ENCODE measurements around the gene FIBCD1. TPM values are rescaled to one million over a fixed set of nuclear protein-coding genes. Genes with fewer than 3 reads are reported as not detected.

The FIBCD1 gene
- total RNA-seq, 4 donors from 2014 or later, result not detected

DNA sequence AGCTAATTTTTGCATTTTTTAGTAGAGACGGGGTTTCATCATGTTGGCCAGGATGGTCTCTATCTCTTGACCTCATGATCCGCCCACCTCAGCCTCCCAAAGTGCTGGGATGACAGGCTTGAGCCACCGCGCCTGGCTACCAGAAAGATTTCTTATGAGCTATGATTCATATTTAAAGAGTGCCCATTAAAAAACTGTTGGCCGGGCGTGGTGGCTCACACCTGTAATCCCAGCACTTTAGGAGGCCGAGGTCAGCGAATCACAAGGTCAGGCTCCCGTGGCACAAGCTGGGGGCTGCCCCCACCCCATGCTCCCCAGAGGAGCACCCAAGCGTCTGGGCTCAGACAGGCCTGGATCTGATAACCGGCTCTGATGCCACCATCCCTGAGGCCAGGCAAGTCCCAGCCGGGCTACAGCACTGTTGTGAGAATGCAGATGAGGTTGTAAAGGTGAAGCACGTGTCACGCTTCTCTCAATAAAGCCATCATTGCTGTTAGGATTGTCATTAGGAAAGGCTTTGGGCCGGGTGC, 56.3 kb downstream of the FIBCD1 start:
- TF ChIP-seq POLR2AphosphoS5 (IDR thresholded peaks at IDR 0.05) (no peak), EP300 (IDR thresholded peaks at IDR 0.05) (no peak), POLR2A (IDR thresholded peaks at IDR 0.05) (no peak)

DNA sequence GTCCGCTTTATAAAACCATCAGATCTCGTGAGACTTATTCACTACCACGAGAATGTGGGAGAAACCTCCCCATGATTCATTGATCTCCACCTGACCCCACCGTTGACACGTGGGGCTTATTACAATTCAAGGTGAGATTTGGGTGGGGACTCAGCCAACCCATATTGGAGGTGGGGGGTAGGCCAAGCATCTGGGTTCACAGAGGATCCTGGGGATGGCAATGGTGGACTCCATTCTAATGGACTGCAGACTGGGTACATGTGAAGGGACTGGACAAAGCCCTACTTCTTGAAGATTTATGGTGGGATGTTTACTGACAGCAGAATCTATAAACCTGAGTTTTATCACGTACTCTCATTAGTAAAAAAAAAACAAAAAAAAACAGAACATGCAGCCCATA, 57.5 kb downstream of the FIBCD1 start:
- TF ChIP-seq, protein P1, sequence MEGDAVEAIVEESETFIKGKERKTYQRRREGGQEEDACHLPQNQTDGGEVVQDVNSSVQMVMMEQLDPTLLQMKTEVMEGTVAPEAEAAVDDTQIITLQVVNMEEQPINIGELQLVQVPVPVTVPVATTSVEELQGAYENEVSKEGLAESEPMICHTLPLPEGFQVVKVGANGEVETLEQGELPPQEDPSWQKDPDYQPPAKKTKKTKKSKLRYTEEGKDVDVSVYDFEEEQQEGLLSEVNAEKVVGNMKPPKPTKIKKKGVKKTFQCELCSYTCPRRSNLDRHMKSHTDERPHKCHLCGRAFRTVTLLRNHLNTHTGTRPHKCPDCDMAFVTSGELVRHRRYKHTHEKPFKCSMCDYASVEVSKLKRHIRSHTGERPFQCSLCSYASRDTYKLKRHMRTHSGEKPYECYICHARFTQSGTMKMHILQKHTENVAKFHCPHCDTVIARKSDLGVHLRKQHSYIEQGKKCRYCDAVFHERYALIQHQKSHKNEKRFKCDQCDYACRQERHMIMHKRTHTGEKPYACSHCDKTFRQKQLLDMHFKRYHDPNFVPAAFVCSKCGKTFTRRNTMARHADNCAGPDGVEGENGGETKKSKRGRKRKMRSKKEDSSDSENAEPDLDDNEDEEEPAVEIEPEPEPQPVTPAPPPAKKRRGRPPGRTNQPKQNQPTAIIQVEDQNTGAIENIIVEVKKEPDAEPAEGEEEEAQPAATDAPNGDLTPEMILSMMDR (IDR thresholded peaks at IDR 0.05), result no peak
- TF ChIP-seq EP300 (IDR thresholded peaks at IDR 0.05), result no peak
- no peak for TF ChIP-seq POLR2A (IDR thresholded peaks at IDR 0.05)
- no peak for TF ChIP-seq POLR2AphosphoS5 (IDR thresholded peaks at IDR 0.05)
- 89% methylated on average over 6 of the region's 6 CpGs for WGBS
- DNase-seq (ENCODE audit: low spot score in 2 of 2), result no peak
- H3K4me1 ChIP-seq, result no peaks in the 10 kb centered on the region
- no peaks in the 10 kb centered on the region for H3K27me3 ChIP-seq
- no peak overlapping the region for H3K4me3 ChIP-seq
- peaks cover 96% of the 10 kb centered on the region for H3K36me3 ChIP-seq
- no peak overlapping the region for H3K27ac ChIP-seq
- H3K9me3 ChIP-seq, result no peaks in the 10 kb centered on the region

More for the DNA sequence above, 56.3 kb downstream of the FIBCD1 start:
- H3K36me3 ChIP-seq, result peaks cover 98% of the 10 kb centered on the region
- H3K27ac ChIP-seq, result no peak overlapping the region
- H3K9me3 ChIP-seq, result no peaks in the 10 kb centered on the region
- 75% methylated on average over 8 of the region's 15 CpGs for WGBS
- H3K4me3 ChIP-seq, result no peak overlapping the region
- no peak for DNase-seq (ENCODE audit: low spot score in 2 of 2)
- H3K4me1 ChIP-seq, result no peaks in the 10 kb centered on the region
- H3K27me3 ChIP-seq, result no peaks in the 10 kb centered on the region

DNA sequence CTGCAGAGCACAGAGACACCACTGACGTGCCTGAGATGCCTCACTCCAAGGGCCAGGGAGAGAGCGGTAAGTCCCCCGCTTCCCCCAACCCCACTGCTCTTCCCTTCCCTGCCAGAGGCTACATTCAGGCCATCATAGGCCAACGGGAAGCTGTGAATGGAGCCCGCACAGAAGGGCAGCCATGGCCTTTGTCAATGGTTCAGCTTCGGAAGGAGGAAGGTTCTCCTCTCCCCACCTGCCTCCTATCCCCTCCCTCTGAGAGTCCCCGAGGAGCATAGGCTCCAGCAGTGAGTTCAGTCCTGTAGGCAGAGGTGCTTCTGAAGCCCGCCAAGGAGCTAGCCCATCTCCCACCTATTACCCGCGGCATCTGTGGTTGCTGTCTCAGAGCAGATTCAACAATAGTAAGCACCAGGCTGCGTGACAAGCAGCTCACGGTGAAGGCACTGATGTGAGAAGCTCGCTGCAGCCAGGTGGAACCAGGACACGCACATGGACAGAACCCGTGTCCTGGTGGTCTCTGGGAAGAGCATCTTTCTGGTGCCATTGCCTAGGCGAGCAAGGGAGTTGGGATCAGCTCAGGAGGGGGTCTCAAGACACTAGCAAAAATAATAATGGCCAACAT, 58.3 kb downstream of the FIBCD1 start:
- Histone ChIP-seq H3K27ac (no peak overlapping the region), H3K4me3 (no peak overlapping the region), H3K27me3 (no peaks in the 10 kb centered on the region), H3K4me1 (no peaks in the 10 kb centered on the region), H3K36me3 (peaks cover 96% of the 10 kb centered on the region), H3K9me3 (no peaks in the 10 kb centered on the region)
- TF ChIP-seq POLR2A (IDR thresholded peaks at IDR 0.05), result no peak
- TF ChIP-seq EP300 (IDR thresholded peaks at IDR 0.05), result no peak
- TF ChIP-seq, protein P1 (IDR thresholded peaks at IDR 0.05), result no peak
- WGBS, result 88% methylated on average over 12 of the region's 16 CpGs
- DNase-seq (ENCODE audit: low spot score in 2 of 2), result no peak

DNA sequence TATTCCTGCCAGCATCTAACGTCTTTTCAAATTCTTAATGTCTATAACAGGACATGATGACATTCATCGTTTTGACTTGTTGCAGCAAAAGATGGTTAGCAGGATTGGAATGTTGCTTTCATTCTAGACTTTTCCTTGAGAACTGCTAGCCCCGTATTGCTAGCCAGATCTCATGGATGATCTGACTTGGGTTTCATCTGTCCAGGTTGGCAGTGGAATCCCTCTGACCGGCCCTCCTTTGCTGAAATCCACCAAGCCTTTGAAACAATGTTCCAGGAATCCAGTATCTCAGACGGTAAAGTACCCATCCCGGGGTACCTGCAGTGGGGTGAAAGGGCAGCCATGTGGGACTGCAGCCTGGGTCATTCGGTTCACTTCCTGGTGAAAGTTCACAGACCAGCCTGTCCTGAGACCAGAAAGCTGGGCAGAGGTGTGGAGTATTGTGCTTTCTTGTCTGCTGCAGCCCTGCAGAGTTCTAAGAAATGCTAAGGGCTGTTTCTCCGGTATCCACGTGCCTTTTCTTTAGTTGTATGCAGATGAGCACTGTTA, 59.1 kb downstream of the FIBCD1 start:
- H3K27ac ChIP-seq, result no peak overlapping the region
- DNase-seq (ENCODE audit: low spot score in 2 of 2), result no peak
- peaks cover 96% of the 10 kb centered on the region for H3K36me3 ChIP-seq
- H3K27me3 ChIP-seq, result no peaks in the 10 kb centered on the region
- WGBS, result 93% methylated on average over 9 of the region's 9 CpGs
- H3K4me1 ChIP-seq, result no peaks in the 10 kb centered on the region
- TF ChIP-seq POLR2A (IDR thresholded peaks at IDR 0.05) (no peak), EP300 (IDR thresholded peaks at IDR 0.05) (no peak), POLR2AphosphoS5 (IDR thresholded peaks at IDR 0.05) (no peak)
- TF ChIP-seq, protein P1 (IDR thresholded peaks at IDR 0.05), result no peak
- no peaks in the 10 kb centered on the region for H3K9me3 ChIP-seq
- H3K4me3 ChIP-seq, result no peak overlapping the region

DNA sequence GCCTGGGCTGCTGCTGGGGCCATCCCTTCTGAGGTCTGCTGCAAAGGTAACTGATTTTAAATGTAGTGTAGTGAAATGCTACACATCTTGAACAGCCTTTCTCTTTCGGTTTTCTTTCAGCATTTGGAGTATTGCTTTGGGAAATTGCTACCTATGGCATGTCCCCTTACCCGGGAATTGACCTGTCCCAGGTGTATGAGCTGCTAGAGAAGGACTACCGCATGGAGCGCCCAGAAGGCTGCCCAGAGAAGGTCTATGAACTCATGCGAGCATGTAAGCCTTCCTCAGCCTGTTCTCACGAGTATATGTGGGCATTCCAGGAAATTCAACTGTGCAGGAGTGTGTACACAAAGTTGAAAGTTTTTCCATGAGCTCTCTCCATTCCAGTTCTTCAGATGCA, 60.8 kb downstream of the FIBCD1 start:
- no peaks in the 10 kb centered on the region for H3K27me3 ChIP-seq
- H3K4me1 ChIP-seq, result no peaks in the 10 kb centered on the region
- H3K27ac ChIP-seq, result no peak overlapping the region
- DNase-seq (ENCODE audit: low spot score in 2 of 2), result no peak
- H3K4me3 ChIP-seq, result no peak overlapping the region
- 95% methylated on average over 6 of the region's 6 CpGs for WGBS
- H3K36me3 ChIP-seq, result peaks cover 96% of the 10 kb centered on the region
- no peaks in the 10 kb centered on the region for H3K9me3 ChIP-seq
- TF ChIP-seq, protein P1 (IDR thresholded peaks at IDR 0.05), result no peak
- TF ChIP-seq EP300 (IDR thresholded peaks at IDR 0.05) (no peak), POLR2AphosphoS5 (IDR thresholded peaks at IDR 0.05) (no peak), POLR2A (IDR thresholded peaks at IDR 0.05) (no peak)

Measured in suprapubic skin (tissue), 4 donors.